ENCODE results near the gene OR3A1. TPM values are rescaled to one million over a fixed set of nuclear protein-coding genes. Genes with fewer than 3 reads are reported as not detected.

The OR3A1 gene, protein sequence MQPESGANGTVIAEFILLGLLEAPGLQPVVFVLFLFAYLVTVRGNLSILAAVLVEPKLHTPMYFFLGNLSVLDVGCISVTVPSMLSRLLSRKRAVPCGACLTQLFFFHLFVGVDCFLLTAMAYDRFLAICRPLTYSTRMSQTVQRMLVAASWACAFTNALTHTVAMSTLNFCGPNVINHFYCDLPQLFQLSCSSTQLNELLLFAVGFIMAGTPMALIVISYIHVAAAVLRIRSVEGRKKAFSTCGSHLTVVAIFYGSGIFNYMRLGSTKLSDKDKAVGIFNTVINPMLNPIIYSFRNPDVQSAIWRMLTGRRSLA
- not detected in 2 replicates for total RNA-seq

DNA sequence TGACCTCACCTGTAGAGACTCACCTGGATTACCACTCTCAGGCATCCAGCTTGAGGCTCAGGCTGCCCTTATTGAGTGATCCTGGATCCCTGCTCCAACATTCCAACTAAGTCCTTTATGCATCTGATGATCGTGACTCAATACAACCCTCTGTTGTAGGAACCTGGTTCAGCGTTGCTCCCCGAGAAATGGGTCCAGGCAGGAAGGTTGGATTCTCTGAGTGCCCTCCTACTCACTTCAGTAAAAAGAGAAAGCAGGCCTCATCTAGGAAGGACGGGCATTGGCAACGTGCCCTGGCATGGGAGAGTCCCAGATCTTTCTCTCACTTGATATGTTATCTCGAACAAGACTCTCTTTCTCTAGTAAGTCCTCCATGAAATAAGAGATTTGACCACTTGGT lies at the start of gene OR3A1:
Gene OR3A1, minus strand, starts transcription at position 101 of the 400 bp plus-strand sequence. CDS start 5,778 bp downstream, outside the sequence.

Other genes starting within 250 kb of the OR3A1 start
- gene OR1D5, start 234.8 kb downstream of the OR3A1 start, total RNA-seq, result not detected in 2 replicates
- gene OR1D2, start 193.9 kb downstream of the OR3A1 start, total RNA-seq, result not detected in 2 replicates
- not detected in 2 replicates for gene OR1G1, start 170.8 kb downstream of the OR3A1 start, total RNA-seq
- gene OR1A2, start 100.8 kb downstream of the OR3A1 start, total RNA-seq, result not detected in 2 replicates
- gene OR1A1, start 90.7 kb downstream of the OR3A1 start, total RNA-seq, result not detected in 2 replicates
- 0.13 TPM in 1 of 2 replicates, not detected in the other for gene OR3A2, start 87.9 kb upstream of the OR3A1 start, total RNA-seq
- not detected in 2 replicates for gene OR1E1, start 100.0 kb upstream of the OR3A1 start, total RNA-seq
- not detected in 2 replicates for gene OR3A3, start 113.0 kb upstream of the OR3A1 start, total RNA-seq
- not detected in 2 replicates for gene OR1E2, start 135.5 kb upstream of the OR3A1 start, total RNA-seq
- gene SPATA22, start 173.5 kb upstream of the OR3A1 start, total RNA-seq, result 0.52 TPM in 1 of 2 replicates, not detected in the other
- 0.13 and 0.48 TPM in 2 replicates for gene ASPA, start 177.6 kb upstream of the OR3A1 start, total RNA-seq

Data from epithelial cell of alveolus of lung (primary cell).